Testis (tissue), 2 donors: ENCODE results near the gene CDKN1C.

ENCODE experiments used
- POLR2A ChIP-seq: fragments of 450-650 bp; IDR thresholded peaks from one replicate; pipeline ENCODE4 v1.6.1; 2017; ENCODE audit warnings: antibody characterized with exemption, mild to moderate bottlenecking, moderate library complexity
- TF ChIP-seq, protein P1 (sequence below), 3 experiments: fragments of 450-650 bp in 2 of 3; fragments of 200-600 bp in 1 of 3; sonication (generic) in 1 of 3; IDR thresholded peaks; one replicate each; pipeline ENCODE4 v1.5.1; 2016 to 2019; ENCODE audit warnings: antibody characterized with exemption in 3 of 3, mild to moderate bottlenecking in 2 of 3, moderate library complexity in 1 of 3

DNA sequence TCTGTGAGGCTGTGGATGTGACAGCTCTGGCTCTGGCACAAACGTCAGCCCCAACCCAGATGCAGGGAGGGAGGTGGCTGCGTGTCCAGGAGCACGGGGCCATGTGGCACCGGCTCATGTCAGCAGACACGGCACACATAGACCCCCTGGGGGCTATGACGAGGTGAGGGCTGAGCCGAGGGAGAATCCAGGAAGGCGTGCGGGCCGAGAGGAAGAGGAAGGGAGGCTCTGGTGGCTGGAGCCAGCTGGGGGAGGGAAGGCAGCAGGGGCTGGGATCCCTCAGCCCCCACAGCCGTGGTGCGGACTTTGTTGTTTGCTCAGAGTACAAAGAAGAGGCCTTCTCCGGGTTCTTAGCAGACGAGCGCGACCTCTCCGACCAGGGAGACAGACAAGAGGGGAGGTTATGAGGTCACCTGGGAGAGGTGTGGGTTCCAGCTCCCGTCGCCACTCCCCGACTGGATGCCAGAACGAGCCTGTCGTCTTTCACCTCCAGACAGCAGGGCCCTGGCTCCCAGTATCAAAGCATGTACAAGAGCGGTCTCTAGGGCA is 46.1 kb downstream of the CDKN1C start:
- no peak for TF ChIP-seq POLR2A
- TF ChIP-seq, protein P1, sequence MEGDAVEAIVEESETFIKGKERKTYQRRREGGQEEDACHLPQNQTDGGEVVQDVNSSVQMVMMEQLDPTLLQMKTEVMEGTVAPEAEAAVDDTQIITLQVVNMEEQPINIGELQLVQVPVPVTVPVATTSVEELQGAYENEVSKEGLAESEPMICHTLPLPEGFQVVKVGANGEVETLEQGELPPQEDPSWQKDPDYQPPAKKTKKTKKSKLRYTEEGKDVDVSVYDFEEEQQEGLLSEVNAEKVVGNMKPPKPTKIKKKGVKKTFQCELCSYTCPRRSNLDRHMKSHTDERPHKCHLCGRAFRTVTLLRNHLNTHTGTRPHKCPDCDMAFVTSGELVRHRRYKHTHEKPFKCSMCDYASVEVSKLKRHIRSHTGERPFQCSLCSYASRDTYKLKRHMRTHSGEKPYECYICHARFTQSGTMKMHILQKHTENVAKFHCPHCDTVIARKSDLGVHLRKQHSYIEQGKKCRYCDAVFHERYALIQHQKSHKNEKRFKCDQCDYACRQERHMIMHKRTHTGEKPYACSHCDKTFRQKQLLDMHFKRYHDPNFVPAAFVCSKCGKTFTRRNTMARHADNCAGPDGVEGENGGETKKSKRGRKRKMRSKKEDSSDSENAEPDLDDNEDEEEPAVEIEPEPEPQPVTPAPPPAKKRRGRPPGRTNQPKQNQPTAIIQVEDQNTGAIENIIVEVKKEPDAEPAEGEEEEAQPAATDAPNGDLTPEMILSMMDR (IDR thresholded peaks at IDR 0.05), result no peak
